RPMI8226 (cell line): Measurements from ENCODE around the gene ANKRD33B.

Source experiments
- DNase-seq: peaks from one replicate; pipeline ENCODE4 v3.0.0-alpha.2; 2015

Gene ANKRD33B

GRCh38 chr5:10680876-10681481, 117.1 kb downstream of the ANKRD33B start:
- no peak for DNase-seq

GRCh38 chr5:10681731-10682679, 118.1 kb downstream of the ANKRD33B start:
- DNase-seq, result no peak

- no peak for DNase-seq
Measured at GRCh38 chr5:10682801-10683525, 119.1 kb downstream of the ANKRD33B start.

DNA sequence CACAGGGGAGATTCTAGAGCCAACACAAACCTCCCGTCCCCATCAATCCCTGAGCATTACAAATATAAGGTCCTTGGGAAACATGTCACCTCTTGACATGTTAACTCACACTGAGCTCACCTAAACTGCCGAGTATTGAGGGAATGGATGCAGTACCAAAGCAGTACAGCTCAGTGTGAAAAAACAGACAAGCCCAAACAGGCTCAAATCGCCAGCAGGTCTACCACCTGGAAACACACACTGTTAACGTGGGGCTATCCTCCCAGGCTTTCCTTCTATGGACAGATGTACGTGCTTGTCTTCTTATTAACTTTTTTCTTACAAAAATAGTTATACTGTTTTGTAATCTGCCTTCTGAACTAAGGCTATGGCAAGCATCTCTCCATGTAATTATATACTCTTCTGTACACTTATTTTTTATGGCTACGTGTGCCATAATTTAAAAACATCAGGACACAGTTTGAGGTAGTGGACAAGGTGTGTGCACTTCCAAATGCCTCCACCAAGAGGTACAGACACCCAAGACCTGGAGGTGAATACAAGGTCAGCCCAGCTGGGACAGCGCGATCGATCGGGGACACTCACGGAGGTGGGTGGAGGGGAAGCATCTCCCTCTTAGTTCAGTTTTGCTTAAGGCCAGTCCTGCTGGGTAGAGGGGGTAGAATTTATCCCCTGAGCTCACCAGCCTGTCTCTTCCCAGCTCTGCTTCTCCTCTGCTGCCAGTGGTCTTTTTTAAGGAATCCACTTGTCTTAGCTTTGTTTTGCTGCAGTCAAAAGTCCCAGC, 120.6 kb downstream of the ANKRD33B start:
- DNase-seq, result no peak

DNA sequence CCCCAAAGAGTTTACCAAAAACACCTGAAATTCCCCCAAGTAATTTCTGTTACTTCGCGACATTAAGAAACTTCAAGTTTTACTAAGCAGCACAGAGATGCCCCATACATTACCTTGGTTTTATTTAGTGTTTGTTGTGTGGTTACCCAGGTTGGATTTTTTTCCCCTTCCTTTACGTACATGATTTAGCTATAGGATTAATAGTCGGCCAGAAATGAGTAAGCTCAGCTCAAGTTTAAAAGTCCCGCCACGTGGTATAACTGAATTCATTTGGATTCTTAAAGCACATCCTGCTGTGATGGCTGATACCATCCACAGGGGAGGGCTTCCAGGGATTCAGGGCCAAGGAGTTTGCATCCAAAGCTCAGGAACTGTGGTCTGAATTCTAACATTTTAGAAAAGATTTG, 121.2 kb downstream of the ANKRD33B start:
- DNase-seq, result no peak

DNA sequence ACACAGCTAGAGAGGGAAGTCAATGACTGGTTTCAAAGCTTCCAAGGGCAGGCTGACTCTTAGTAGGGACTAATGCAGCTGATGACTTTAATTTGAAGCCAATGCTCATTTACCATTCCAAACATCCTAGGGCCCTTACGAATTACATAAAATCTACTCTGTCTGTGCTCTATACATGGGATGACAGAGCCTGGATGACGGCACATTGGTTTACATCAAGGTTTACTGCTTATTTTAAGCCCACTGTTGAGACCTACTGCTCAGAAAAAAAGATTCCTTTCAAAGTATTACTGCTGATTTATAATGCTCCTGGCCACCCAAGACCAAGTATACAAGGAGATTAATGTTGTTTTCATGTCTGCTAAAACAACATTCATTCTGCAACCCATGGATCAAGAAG, 123.0 kb downstream of the ANKRD33B start:
- no peak for DNase-seq

- DNase-seq, result no peak
Measured at GRCh38 chr5:10688651-10689171, 124.8 kb downstream of the ANKRD33B start.

- DNase-seq, result peak; percentile 63
Measured at GRCh38 chr5:10689391-10690081, 125.7 kb downstream of the ANKRD33B start.

GRCh38 chr5:10690460-10691440, 126.9 kb downstream of the ANKRD33B start:
- no peak for DNase-seq

- DNase-seq, result no peak
Measured at GRCh38 chr5:10691826-10692785, 128.2 kb downstream of the ANKRD33B start.

DNA sequence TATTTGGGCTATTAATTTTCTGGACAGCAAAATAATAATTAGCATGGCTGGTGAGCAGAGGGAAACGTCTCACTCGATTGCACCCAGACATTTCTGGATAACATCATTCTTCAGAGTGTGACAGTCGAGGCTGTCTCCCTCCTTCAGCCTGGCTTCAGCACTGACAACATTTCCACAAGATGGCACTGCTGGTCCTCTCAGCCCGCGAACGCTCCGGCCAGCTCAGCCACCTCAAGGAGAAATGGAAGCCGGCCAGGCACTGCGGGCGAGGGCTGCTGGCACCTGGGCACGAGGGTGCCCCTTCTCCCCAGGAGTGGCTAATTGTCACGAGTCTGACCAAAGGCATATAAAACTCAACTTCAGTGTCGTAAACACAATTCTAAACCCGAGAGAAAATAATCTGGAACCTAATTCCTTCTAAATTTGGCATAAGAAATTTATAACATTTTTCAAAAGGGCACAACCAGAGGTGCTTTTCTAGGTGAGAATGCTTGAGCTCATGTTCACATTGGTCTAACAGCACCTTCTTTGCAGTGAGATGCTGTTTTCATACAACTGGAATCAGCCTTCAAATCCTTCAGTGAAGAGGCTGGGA, 131.3 kb downstream of the ANKRD33B start:
- DNase-seq, result peak; percentile 72

- no peak for DNase-seq
Measured at GRCh38 chr5:10695759-10696543, 132.1 kb downstream of the ANKRD33B start.

DNA sequence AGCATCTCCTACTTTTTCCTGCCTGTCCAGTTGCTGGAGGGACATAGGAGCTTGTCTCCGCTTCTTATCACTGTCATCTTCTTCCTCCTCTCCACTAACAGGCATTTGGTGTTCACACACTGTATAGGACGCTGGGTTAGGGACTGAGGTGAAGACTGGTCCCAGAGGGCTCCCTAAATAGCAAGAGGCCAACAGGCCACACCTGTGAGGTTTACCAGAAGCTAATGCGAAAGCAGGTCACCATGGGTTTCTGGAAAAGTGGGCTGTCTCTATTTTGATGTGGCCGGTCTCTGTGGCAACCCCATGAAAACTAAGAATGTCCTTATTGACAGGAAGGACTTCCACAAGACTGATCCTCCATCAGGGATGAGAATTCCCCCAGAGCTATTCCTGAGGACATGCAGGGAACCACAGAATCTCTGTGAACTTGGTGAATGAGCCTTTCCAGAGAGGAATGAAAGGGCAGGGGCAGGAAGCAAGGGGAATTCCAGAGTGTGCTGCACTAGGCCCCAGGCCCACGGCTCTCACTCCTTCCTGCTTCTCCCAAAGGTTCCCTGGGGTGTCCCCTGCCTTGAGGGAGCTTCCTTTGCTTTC, 135.5 kb downstream of the ANKRD33B start:
- no peak for DNase-seq

GRCh38 chr5:10699987-10700386, 136.1 kb downstream of the ANKRD33B start:
- no peak for DNase-seq

DNA sequence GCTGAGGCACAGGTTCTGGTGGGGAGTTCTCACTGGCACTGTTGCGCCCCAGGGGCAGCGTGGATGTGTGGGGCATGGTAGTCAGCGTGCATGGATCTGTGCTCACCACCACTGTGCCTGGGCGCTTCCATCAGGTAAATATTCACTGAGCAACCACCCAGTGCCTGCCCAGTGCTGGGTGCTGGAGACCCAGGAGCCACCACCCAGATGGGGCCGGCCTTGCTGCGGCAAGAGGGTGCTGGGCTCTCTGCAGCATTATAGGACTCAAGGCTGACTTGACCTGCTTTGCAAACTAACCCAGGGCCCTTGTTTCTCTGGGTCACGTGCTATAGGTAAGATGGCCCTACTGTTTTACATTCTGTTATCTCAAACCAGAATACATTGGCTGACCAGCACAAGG, 136.6 kb downstream of the ANKRD33B start:
- no peak for DNase-seq

DNA sequence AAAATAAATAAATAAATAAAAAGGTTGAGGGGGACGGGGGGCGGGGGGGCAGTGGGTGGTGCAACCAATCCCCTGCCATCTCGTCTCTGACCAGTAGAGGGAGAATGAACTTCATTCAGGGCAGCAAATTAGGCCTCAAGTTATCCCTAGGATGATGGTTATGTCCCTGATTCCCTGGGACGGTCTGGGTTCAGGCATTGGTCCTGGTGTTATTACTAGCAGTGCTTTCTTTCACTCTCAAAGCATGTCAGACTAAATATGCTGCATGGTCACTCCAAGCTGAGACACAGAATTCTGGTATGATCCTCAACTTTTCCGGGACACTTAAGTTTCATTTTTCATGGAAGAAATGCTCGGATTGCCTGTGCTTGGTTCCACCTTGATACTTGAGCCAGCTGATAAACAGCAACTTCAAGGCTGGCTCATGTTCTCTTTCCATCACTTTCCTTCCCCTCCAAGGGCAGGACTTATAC, 137.7 kb downstream of the ANKRD33B start:
- peak; percentile 11 for DNase-seq

- no peak for DNase-seq
Measured at GRCh38 chr5:10702040-10702629, 138.3 kb downstream of the ANKRD33B start.
